GM18519 (cell line): ENCODE results near the gene LCMT1.
"Not testable (repeated sequence)": the region's sequence is repeated elsewhere in the genome, so short reads cannot be mapped to it uniquely, and the experiment has no call there.

Experiments used
- ATAC-seq: cut with Tn5 transposase; IDR thresholded peaks from one replicate; pipeline ENCODE4 v1.9.1; 2021; ENCODE audit warnings: mild to moderate bottlenecking, moderate library complexity; ENCODE audit not compliant: unreplicated experiment, low FRiP score

LCMT1 gene

GRCh38 chr16:25111403-25112166, at the start of gene LCMT1:
LCMT1 (plus strand) TSS chr16:25111742; CDS start chr16:25111884, 142 bp downstream.
- peak; percentile 73 for ATAC-seq

GRCh38 chr16:25063102-25063501, 48.4 kb upstream of the LCMT1 start:
- no peak for ATAC-seq

- ATAC-seq, result no peak
Observed at GRCh38 chr16:25063865-25064264, 47.7 kb upstream of the LCMT1 start.

- not testable (repeated sequence) for ATAC-seq
Observed at GRCh38 chr16:25064281-25064680, 47.3 kb upstream of the LCMT1 start.

- ATAC-seq, result no peak
Observed at GRCh38 chr16:25064937-25065336, 46.6 kb upstream of the LCMT1 start.

- no peak for ATAC-seq
Observed at GRCh38 chr16:25065899-25066298, 45.6 kb upstream of the LCMT1 start.

- no peak for ATAC-seq
Observed at GRCh38 chr16:25066426-25066746, 45.2 kb upstream of the LCMT1 start.

GRCh38 chr16:25066747-25067631, 44.6 kb upstream of the LCMT1 start:
- peak; percentile 63 for ATAC-seq

GRCh38 chr16:25073854-25074253, 37.7 kb upstream of the LCMT1 start:
- no peak for ATAC-seq

GRCh38 chr16:25078386-25078978, 33.1 kb upstream of the LCMT1 start:
- ATAC-seq, result no peak

- no peak for ATAC-seq
Observed at GRCh38 chr16:25079637-25080378, 31.7 kb upstream of the LCMT1 start.

GRCh38 chr16:25080420-25081131, 31.0 kb upstream of the LCMT1 start:
- ATAC-seq, result no peak

GRCh38 chr16:25081702-25082101, 29.8 kb upstream of the LCMT1 start:
- ATAC-seq, result no peak

- ATAC-seq, result no peak
Observed at GRCh38 chr16:25083065-25083464, 28.5 kb upstream of the LCMT1 start.

- ATAC-seq, result no peak
Observed at GRCh38 chr16:25083701-25084100, 27.8 kb upstream of the LCMT1 start.

- no peak for ATAC-seq
Observed at GRCh38 chr16:25084797-25085196, 26.7 kb upstream of the LCMT1 start.

GRCh38 chr16:25087761-25088160, 23.8 kb upstream of the LCMT1 start:
- no peak for ATAC-seq

GRCh38 chr16:25089351-25089750, 22.2 kb upstream of the LCMT1 start:
- ATAC-seq, result no peak

- no peak for ATAC-seq
Observed at GRCh38 chr16:25092441-25092840, 19.1 kb upstream of the LCMT1 start.
